ENCODE results near the gene TXNDC16. TPM values are rescaled to one million over a fixed set of nuclear protein-coding genes. Genes with fewer than 3 reads are reported as not detected.

The TXNDC16 gene
- total and polyA plus RNA-seq, 9 of the 15 experiments (the other 6 are each of a cell fraction or from before 2014, with no cell fraction given) = 1.8 to 6.2 (median 4.9) TPM

- DNase-seq (ENCODE audit: extremely low read depth in 1 of 4, low spot score in 3 of 4) (no peak), ATAC-seq (no peak), FAIRE-seq (no peak)
- Histone ChIP-seq H3K9me1 (ENCODE audit: control insufficient read depth, insufficient read depth, low read length) (no peaks in the 10 kb centered on the region), H3K4me2 (ENCODE audit: insufficient read depth, low read length) (no peak overlapping the region), H3K4me3 (no peak overlapping the region), H4K20me1 (replicated peaks; ENCODE audit: control insufficient read depth, insufficient read depth, low read length) (no peaks in the 10 kb centered on the region), H2AFZ (ENCODE audit: low read depth, low read length) (no peak overlapping the region), H3K36me3 (ENCODE audit: control insufficient read depth, insufficient read depth, low read length) (no peaks in the 10 kb centered on the region), H3K27ac (ENCODE audit: extremely low read depth, low read depth, low read length) (no peak overlapping the region), H3K9me3 (replicated peaks; ENCODE audit: control insufficient read depth, insufficient read depth, low read depth, low read length) (no peaks in the 10 kb centered on the region), H3K27me3 (ENCODE audit: control insufficient read depth in 2 of 2, insufficient read depth in 2 of 2, low read length in 2 of 2) (no peaks in the 10 kb centered on the region), H3K9ac (ENCODE audit: insufficient read depth in 1 of 2, low read depth in 2 of 2, low read length in 2 of 2) (no peak overlapping the region), H3K4me1 (replicated peaks in 1 of 2; ENCODE audit: control insufficient read depth in 2 of 2, insufficient read depth in 2 of 2, low read length in 2 of 2) (no peaks in the 10 kb centered on the region), H3K79me2 (ENCODE audit: control insufficient read depth, insufficient read depth, low read length) (no peaks in the 10 kb centered on the region)
- ChIA-PET CTCF (ENCODE audit: low intra/inter-chr PET ratio) (no interaction called here), POLR2A (no interaction called here)
- no TSS peak for BruUV-seq (replicated peaks)
- no peak for TF ChIP-seq ELK1 (CRISPR knock-in tag; IDR thresholded peaks at IDR 0.05)
- TF ChIP-seq, protein P1, sequence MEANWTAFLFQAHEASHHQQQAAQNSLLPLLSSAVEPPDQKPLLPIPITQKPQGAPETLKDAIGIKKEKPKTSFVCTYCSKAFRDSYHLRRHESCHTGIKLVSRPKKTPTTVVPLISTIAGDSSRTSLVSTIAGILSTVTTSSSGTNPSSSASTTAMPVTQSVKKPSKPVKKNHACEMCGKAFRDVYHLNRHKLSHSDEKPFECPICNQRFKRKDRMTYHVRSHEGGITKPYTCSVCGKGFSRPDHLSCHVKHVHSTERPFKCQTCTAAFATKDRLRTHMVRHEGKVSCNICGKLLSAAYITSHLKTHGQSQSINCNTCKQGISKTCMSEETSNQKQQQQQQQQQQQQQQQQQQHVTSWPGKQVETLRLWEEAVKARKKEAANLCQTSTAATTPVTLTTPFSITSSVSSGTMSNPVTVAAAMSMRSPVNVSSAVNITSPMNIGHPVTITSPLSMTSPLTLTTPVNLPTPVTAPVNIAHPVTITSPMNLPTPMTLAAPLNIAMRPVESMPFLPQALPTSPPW (CRISPR knock-in tag; IDR thresholded peaks at IDR 0.05) = no peak
- no peak for TF ChIP-seq FOXJ2 (tag; IDR thresholded peaks at IDR 0.05)
- TF ChIP-seq ETS1 (conservative IDR thresholded peaks at IDR 0.05; ENCODE audit: control insufficient read depth, low read depth, low read length) = no peak
- no peak for TF ChIP-seq ZBTB12 (CRISPR knock-in tag; IDR thresholded peaks at IDR 0.05)
- 57% methylated on average over 1 of the region's 1 CpG for WGBS (ENCODE audit: insufficient coverage, low coverage, missing lambda C conversion rate)
- in situ Hi-C loops (cut with MboI) = no loop called here
- intact Hi-C loops (cut with micrococcal nuclease) = no loop called here
Observed at GRCh38 chr14:52458721-52459085, 93.6 kb downstream of the TXNDC16 start.

Measured in K562 (cell line).